Fibroblast of gingiva (primary cell): ENCODE results near the gene MYH6.
"Not testable (repeated sequence)": the region's sequence is repeated elsewhere in the genome, so short reads cannot be mapped to it uniquely, and the experiment has no call there.

ENCODE experiments used
- DNase-seq: peaks from one replicate; pipeline ENCODE4 v3.0.0-alpha.2; 2011; ENCODE audit warnings: low read depth

MYH6 gene

DNA sequence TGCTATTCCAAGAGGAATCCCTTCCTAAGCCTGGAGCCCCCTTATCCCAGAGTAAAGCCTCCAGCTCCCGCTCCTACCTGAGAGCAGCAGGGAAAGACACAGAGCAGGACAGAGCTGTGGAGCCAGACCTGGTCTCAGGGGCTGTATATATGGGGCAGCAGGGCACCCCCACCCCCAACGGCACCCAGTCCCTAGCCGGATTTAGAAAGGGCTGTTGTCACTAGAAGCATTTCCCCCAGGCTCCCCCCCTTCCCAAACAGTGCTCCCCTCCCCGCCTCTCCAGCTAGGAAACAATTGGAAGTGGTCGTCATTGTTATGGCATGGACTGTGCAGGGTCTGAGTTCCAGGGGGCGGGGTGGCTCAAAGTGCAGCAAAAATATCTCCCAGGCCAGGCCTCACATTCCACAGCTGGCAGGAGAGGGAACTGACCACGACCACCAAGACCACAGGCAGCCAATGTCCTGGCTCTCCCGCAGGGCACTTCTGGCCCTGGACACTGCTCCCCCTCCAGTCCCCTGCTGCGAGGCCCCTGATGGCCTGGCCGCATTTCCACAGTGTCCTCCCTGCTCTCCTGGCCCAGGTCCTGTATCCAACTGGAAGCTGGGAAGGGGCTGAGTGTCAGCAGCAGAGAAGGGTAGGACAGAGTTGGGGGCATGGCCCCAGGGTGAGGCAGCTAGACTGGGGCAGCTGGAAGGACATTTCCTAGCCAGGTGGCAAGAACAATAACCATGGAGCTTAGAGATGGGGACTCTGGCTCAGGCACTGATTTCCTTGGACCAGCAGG, 27.7 kb upstream of the MYH6 start, which contains the start of gene MYH7:
TSS of gene MYH7 (minus strand) at position 118 of the 784 bp plus-strand sequence. CDS start 1,928 bp downstream, outside the sequence.
- DNase-seq: no peak

DNA sequence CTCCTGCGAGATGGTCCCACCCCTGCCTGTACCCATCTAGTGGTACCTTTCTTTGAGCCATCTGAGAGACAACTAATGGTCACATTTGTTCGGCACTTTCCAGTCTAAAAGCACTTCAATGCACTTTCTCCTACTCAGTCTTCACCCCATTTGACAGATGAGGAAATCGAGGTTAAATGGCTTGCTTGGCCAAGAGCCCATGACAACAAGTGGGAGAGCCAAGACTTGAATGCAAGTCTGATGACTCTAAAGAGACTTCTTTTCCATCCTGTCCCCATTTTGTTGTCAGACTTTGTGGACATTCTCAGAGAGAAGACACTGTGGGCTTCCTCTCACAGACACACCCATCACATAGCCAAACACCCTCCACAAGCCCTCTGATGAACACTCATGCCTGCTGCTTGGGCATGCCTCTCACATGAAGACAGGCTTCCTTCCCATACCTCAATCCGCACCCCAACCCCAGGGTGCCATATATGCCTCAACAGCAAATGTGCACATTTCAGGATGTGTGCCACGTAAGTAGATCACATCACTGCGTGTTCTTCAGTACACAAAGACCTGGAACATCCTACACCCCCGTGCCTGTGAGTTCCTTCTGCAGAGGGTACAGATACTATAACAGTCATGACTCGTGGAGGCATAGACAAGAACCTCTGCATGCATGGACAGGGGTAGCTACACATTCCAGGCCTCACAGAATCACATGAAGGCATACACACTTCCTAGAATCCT, 26.6 kb upstream of the MYH6 start:
- DNase-seq: no peak

DNA sequence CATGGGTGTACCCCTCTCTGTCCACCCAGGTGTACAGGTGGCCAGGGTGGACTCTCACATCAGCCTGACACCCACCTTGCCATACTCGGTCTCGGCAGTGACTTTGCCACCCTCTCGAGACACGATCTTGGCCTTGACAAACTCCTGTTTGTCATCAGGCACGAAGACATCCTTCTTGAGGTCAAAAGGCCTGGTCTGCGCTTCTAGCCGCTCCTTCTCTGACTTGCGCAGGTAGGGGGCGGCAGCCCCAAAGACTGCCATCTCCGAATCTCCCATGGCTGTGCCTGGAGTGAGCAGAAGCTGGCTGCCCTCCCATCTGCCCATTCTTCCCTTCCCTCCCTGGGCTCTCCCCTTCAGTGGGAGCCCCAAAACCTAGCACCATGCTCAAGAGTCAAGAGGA, 25.4 kb upstream of the MYH6 start:
- no peak for DNase-seq

DNA sequence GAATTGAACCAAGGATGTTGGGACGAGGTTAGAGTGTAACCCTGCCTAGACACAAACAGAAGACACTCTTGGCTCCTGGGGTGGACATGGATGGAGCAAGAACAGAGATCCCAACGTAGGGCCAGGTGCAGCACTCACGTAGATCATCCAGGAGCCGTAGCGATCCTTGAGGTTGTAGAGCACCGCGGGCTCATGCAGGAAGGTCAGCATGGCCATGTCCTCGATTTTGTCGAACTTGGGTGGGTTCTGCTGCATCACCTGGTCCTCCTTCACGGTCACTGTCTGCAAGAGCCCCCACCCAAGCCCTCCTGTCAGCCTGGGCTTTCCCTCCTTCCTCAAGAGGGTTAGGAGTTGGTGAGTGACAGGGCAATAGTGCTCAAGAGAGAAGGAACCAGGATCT, 24.9 kb upstream of the MYH6 start:
- no peak for DNase-seq

DNA sequence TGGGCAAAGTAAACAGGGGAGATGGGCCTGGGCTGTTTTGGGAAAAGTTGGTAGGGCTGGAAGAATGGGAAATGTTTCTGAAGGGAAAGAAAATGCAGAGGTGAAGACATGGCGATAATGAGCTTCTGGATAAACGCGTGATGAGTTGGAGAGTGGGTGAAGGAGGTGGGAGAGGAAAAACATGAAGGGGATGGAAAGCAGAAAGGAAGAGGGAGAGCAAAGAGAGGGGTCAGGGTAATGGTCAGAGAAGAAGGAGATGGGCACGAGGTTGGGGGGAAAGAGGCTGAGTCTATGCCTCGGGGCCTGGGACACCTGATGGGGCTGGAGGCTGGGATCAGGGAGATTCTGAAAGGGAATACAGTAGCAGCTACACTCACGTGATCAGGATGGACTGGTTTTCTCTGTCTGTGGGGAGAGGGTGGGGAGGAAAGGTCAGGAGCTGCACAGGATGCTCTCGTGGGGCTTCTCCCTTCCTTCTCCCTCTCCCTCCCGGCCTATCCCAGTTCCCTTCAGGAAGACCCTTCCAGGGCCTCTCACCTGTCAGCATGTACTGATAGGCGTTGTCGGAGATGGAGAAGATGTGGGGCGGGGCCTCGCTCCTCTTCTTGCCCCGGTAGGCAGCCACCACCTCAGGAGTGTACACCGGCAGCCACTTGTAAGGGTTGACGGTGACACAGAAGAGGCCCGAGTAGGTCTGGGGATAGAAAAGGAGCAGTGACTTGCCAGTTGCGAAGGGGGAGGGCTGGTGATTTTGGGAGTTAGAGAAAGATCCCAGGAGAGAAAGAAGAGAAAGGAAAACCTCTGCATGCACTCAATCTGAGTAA, 24.2 kb upstream of the MYH6 start:
- DNase-seq: no peak

DNA sequence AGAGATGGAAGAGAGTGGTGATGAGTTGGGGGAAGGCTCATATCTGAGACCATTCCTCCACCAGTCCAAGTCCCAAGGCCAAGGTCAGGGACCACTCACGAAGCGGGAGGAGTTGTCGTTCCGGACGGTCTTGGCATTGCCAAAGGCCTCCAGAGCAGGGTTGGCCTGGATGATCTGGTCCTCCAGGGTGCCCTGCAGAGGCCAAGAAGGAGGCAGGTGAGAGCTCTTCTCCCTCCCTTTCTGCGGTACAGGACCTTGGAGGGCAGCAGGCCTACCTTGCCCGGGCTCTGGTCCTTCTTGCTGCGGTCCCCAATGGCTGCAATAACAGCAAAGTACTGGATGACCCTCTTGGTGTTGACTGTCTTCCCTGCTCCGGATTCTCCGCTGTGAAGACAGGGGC, 23.4 kb upstream of the MYH6 start:
- no peak for DNase-seq

DNA sequence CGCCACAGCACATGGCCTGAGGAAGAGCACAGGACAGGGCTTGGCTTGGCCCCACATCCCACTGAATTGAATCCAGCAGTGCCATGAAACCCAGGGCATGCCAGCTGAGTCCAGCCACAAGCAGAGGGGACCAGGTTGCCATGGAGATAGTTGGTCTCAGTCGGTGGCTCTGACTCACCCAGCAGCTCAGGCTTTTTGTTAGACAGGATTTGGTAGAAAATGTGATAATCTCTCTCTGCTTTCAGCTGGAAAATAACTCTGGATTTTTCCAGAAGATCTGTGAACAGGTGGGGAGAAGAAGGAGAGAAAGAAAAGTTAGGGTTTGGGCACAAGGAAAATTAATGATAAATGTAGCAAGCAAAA, 22.6 kb upstream of the MYH6 start:
- no peak for DNase-seq

DNA sequence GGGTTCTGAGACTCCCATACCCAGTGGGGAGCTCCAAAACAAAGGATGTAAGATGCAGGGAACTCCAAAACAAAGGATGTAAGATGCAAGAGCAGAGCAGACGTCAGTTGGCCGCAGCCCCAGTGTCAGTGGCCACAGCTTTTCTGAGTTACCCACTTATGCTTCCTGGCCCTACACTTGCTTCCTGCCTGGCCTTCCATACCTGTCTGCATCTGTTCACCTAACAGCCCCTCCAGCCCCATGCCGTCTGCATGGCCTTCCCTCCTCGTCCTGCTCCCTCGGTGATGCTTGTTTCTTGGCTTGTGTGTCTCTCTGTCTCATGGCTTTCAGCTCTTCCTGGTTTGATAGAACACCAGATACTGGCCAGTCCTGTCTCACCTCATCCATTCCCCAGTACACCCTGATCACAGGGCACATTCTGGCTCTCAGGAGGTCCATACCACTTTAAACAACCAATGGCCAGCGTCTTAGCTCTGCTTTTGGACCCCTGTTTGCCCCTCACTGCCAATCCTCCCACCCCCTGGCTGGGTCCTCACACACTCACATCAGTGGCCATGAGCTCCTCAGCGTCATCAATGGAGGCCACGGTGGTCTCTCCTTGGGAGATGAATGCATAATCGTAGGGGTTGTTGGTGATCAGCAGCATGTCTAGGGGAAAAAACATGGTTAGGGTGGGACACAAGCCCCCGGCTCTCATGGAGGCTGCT, 22.1 kb upstream of the MYH6 start:
- DNase-seq: no peak

DNA sequence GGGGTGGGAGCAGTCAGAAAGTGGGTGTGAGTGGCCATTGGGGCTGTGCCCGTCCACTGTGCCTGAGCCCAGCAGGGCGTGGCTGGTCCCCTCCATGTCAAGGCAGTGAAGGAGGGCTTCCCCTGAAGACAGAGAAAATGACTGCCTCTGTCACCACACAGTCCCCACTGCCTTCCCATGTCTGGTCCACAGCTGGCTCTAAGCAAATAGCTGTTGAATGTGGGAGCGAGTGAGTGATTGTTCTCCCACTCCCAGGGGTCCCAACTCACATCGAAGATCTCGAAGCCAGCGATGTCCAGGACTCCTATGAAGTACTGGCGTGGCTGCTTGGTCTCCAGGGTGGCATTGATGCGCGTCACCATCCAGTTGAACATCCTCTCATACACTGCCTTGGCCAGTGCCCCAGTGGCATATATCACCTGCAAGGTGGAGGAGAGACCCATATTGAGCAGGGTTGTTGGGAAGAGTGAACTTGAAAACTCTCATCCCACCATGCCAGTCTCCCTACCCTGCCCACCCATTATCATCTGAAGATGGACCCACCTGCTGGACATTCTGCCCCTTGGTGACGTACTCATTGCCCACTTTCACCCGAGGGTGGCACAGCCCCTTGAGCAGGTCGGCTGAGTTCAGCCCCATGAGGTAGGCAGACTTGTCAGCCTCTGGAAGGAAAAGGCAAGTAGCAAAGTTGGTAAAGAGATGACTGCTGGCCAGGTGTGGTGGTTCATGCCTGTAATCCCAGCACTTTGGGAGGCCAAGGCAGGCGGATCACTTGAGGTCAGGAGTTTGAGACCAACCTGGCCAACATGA, 20.8 kb upstream of the MYH6 start:
- DNase-seq: no peak

DNA sequence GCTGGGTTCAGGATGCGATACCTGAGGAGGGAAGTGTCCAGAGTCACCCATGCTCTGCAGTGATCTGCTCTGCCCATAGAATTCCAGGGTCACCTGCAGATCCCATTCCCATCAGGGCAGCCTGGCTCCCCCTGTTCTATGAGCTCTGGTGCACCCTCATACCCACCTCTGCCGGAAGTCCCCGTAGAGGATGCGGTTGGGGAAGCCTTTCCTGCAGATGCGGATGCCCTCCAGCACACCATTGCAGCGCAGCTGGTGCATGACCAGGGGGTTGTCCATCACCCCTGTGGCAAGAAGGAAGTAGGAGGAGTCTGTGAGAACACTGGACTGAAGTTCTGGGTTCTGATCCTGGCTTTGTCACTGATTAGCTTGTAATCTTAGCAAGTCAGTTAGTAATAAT, 17.7 kb upstream of the MYH6 start:
- not testable (repeated sequence) for DNase-seq

DNA sequence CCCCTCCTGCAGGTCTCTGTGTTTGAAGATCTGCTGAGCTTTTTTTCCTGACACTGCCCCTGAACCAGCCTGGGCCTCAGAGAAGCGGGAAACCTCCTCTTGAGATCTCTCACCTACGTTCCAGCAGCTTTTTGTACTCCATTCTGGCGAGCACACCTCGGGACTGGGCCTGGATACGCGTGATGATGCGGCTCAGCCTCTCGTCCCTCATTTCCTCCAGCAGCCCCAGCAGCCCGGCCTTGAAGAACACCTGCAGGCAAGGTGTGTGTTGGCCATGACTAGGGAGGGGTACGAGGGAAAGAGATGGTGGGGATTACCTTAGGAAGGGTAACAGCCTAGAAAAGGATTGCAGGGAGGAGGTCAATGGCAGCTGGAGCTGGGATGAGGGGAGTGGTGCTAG, 17.1 kb upstream of the MYH6 start:
- DNase-seq: no peak

DNA sequence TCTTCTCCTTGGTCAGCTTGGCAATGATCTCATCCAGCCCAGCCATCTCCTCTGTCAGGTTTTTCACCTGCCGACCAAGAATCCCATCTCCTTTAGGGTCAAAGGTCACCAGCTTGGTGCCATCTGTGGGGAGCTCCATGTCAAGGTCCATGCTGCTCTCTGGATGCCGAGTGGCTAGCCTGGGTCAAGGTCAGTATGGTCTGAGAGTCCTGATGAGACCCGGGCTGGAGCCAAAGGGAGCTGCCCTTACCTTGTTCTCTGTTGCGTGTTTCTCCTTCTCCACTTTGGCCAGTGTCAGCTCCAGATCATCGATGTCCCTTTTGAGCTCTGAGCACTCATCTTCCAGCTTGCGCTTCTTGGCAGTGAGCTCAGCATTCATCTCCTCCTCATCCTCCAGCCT, 15.6 kb upstream of the MYH6 start:
- DNase-seq: no peak

DNA sequence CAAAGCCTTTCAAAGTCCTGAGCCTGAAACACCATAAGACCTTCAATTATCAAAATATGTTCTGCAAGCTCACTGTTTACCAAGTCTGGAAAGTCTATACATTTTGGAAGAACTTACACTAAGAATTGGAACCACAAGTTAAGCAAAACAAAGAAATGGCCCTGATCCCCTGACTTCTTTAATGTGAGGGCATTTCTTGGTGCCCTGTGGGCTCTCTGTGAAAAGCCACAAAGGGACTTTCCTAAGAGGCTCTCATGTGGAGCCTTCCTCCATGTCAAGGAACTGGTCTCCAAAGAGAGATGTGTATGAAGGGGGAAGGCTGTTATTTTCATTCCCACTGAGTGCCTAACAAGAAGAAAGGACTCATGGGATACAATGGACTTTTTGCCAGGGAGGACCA, 13.5 kb upstream of the MYH6 start:
- no peak for DNase-seq

DNA sequence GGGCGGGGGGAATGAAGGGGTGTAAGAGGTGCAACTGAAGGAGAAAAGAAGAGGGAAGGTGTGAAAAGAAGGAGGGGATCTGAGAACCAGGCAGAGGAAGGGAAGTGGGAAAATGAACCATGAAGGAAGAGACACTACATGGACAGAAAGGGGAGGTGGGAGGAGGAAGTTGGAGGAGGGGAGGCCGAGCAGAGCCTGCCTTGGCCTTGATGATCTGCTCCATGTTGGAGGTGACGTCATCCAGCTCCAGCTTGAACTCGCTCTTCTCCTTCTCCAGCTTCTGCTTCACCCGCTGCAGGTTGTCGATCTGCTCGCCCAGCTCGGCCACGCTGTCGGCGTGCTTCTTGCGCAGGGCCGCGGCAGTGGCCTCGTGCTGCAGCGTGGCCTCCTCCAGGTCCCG, 11.6 kb upstream of the MYH6 start:
- not testable (repeated sequence) for DNase-seq

DNA sequence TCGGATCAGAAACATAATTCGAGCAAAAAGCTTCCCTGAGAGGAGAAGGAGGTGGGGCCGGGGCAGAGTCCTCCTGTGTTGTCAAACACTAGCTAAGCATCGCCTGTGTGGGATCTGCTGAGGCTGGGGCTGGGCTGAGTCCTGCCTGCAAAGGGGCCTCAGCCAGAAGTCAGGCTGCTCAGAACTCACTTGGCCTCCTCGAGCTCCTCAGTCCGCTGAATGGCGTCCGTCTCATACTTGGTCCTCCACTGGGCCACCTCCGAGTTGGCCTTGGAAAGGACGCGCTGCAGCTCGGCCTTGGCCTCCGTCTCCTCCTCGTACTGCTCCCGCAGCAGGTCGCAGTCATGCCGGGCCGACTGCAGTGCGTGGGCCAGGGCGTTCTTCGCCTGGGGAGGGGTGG, 9.9 kb upstream of the MYH6 start:
- DNase-seq: no peak

DNA sequence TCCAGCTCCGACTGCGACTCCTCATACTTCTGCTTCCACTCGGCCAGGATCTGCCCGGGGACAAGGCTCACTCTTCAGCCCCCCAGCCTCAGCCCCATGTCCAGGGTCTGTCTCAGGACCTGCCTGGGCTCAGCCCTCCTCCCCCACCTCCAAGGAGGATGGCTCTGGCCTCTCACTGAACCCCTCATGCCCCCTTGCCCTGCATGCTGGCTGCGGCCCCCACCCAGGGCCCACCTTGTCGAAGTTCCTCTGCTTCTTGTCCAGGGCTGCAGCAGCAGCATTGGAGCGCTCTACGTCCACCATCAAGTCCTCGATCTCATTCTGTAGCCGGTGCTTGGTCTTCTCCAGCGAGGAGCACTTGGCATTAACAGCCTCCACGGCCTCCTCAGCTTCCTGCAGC, 9.2 kb upstream of the MYH6 start:
- DNase-seq: not testable (repeated sequence)

DNA sequence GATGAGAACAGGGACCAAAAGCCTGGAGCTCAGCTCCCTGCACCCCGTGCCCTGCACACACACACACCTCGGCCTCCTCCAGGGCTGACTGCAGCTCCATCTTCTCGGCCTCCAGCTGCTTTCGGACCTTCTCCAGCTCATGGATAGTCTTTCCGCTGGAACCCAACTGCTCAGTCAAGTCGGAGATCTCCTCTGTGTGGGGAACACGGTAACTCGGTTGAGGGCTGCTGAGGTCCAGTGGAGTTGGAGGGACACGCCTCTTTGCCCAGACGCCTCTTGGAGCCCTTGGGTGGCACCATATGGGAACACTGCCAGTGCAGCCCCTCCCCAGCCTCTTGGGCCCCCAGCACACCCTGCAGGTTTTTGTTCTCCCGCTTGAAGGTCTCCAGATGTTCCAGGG, 8.7 kb upstream of the MYH6 start:
- DNase-seq: no peak

DNA sequence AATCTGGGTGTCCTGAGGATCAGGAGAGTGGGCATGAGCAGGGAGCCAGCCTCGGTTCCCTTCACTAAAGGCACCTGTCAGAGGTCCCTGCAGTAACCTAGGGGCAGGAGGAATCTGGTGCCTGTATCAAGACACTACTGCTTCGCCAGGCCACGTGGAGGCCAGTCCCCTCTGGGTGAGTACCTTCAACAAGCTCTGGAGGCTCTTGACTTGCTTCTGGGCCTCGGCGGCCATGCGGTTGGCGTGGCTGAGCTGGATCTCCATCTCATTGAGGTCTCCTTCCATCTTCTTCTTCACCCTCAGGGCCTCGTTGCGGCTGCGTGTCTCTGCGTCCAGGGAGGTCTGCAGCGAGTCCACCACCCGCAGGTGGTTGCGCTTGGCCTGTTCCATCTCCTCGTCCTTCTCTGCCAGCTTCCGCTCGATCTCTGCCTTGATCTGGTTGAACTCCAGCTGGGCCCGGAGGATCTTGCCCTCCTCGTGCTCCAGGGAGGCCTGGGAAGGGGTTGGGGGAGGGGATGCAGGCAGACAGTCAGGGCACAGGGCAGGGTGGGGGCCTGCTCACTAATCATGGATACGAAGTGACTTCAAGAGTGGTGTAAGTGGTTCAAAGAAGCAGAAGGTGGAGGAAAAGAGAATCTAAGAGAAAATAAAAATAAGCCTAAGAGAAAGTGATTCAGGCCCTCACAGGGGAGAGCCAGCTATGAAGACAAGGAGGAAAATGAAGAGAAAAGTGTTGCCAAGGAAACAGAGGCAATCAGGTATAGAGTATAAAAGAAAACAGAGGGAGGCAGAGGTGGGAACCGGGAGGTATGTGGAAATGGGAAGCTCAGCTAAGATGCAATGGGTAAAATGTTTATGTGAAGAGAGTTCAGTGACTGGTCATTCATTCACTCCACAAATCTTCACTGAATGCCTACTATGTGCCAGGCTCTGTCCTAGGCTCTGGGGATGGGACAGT, 8.0 kb upstream of the MYH6 start:
- DNase-seq: no peak

DNA sequence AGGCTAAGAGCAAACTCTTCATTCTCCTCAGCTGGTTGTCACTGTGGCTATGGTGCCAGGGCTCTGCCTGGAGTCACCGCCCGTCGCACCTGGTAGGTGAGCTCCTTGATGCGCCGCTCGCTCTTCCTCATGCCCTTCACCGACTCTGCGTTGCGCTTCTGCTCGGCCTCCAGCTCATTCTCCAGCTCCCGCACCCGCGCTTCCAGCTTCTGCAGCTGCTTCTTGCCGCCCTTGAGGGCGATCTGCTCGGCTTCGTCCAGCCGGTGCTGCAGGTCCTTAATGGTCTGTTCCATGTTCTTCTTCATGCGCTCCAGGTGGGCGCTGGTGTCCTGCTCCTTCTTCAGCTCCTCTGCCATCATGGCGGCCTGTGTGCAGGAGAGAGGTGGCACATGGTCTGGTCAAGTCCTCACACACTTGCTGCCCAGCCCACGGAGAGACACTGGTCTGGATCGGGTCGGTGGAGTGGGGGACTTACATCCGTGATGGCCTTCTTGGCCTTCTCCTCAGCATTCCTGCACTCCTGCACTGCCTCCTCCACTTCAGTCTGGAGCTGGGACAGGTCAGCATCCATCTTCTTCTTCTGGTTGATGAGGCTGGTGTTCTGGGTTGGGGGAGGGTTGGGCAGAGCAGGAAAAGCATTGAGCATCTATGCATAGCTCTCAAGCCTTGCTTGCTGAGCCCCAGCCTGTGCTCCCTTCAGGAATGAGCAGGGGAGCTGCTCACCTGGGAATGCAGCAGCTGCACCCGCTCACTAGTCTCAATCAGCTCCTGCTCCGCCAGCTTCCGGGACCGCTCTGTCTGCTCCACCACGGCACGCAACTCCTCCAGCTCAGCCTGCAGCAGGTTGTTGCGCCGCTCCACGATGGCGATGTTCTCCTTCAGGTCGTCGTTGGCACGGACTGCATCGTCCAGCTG, 7.1 kb upstream of the MYH6 start:
- DNase-seq: no peak
